ENCODE results near the gene SDCBP2.

The SDCBP2 gene

GRCh38 chr20:1281279-1282057 lies 47.5 kb downstream of the SDCBP2 start:
- TF ChIP-seq CTCF (conservative IDR thresholded peaks at IDR 0.05) = no peak

GRCh38 chr20:1280195-1281102 lies 48.5 kb downstream of the SDCBP2 start:
- TF ChIP-seq CTCF (conservative IDR thresholded peaks at IDR 0.05) = no peak

More at GRCh38 chr20:1281279-1282057, 47.5 kb downstream of the SDCBP2 start:
- H3K27ac ChIP-seq = peak overlapping the region; percentile 60

GRCh38 chr20:1278993-1279392 lies 49.9 kb downstream of the SDCBP2 start:
- no peak overlapping the region for H3K27ac ChIP-seq
- no peak for TF ChIP-seq CTCF (conservative IDR thresholded peaks at IDR 0.05)

More at GRCh38 chr20:1280195-1281102, 48.5 kb downstream of the SDCBP2 start:
- peak overlapping the region; percentile 60 for H3K27ac ChIP-seq

- TF ChIP-seq CTCF (conservative IDR thresholded peaks at IDR 0.05) = no peak
- H3K27ac ChIP-seq = no peak overlapping the region
These were observed 51.2 kb downstream of the SDCBP2 start for GRCh38 chr20:1277529-1278322.

- no peak for TF ChIP-seq CTCF (conservative IDR thresholded peaks at IDR 0.05)
- no peak overlapping the region for H3K27ac ChIP-seq
These were observed 53.0 kb downstream of the SDCBP2 start for GRCh38 chr20:1275919-1276318.

- H3K27ac ChIP-seq = no peak overlapping the region
- TF ChIP-seq CTCF (conservative IDR thresholded peaks at IDR 0.05) = no peak
These were observed 54.2 kb downstream of the SDCBP2 start for GRCh38 chr20:1274485-1275311.
